HG03095 (cell line): ENCODE results near the gene NFIB.

Experiments used
- ATAC-seq: cut with Tn5 transposase; IDR thresholded peaks from one replicate; pipeline ENCODE4 v1.9.1; 2021; ENCODE audit warnings: moderate library complexity; ENCODE audit not compliant: unreplicated experiment

The NFIB gene

DNA sequence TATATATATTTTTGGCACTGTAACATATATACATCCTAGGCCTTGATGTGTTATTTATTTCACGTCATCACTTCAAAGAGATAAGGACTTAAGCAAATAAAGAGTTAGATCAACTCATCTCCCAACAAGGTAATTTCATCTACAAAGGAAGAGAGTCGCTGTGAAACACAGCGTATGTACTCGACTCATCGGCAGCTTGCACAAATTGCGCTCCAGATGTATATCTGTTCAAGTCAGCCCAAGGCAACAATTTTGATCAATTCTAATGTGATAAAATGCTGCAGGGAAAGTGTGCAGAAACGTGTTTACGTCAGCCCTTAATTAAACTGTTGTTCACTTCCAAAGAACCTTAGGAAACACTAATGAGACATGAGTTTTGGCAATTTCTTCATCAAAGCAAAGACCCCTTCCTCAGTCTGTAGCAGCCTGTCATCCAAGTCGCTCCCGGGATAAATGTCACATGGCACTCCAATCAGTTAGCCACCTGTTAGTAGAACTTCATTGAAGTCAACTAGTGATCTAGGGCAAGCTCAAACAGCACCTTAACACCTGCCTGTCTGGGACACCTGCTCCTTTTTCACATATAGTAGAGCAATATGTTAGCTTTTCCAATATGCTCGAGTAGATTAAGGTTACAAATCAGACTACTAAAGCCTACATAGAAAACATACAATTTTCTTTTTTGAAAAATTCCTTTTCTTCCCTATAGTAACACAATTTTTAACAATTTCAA lies 182.4 kb downstream of the NFIB start:
- no peak for ATAC-seq

DNA sequence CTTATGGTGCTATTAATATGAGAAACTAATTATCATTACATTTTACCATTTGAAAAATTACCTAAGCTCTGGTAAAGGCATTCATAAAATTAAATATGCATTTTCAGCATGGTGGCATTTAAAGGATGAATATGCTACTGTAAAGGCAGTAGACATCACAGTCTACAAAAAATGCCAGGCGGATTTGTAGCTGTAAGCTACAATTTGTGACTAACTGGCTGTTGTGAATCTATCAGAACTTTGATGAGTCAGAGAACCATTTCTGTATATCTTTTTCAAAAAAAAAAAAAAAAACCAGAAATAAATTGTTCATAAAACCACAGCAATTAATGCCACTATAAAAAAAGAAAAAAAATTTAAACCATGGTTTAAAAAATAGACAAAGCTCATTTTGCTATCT lies 186.3 kb downstream of the NFIB start:
- ATAC-seq = no peak

DNA sequence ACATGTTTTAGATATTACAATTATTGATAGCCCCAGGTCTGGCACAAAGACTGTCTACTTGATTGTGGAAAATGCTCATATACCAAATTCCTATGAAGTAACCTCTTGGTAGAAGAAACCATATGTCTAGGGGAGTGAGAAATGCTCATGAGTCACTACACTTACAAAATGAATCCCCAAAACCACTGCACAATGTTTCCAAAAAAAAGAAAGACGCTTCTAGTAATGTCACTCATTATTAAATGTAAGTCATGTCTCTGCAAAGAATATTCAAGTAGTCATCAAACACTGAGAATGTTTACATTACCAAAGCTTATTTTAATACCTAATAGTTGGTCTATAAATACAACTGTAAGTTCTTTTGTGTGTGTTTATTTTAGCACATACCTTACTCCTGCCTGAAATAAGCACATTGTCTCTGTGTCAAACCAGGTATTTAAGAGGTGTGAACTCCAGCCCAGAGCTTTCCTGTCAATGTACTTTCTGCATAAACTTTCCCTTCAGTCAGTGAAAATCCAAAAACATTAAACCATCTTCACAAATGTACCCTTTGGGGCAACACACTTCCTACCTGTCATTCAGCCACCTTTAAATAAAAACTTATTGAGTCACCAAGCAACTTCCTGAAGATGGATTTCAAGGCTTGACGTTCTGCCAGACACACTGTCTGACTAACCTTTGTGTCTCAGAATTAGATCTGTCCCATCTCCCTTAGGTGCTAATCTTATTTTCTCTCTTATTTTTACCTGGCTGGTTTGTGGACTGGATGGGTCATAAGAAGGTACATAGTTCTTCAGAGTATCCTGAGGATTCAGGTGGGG lies 194.0 kb downstream of the NFIB start:
- ATAC-seq = no peak

DNA sequence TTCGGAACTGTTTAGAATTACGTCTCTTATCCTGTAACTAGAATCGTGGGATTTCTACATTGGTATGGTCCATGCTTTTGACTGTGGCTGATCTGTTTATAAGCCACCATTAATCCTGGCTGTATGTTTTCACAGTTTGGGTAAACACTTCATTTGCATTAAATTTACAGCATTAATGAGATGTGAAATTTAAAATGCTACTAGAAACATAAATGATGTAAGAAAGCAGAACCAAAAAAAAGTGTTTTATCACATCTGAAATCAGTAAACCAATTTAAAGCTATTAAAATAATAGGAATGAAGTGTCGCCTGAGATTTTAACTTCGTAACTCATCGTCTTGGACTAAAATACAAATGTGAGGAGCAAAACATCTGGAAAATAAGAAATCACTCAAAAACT lies 201.7 kb downstream of the NFIB start:
- ATAC-seq = no peak

DNA sequence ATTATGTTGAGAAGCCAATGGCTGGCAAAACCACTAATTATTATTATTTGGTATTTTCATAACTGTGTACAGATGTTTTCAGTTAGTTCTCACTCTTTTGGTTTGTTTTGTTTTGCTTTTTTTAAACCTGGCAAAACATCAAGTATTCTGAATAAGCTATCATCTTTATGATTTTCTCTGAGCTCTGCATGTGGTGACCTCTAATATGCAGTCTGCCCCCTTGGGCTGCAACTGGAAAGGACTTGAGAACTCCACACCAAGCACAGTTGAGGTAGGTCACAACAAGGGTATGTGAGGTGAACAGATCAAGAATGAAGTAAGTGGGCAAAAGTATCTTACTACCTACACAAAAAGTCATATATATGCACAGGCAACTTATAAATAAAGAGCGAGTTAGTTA lies 202.2 kb downstream of the NFIB start:
- ATAC-seq = no peak

GRCh38 chr9:14107977-14108376 lies 206.0 kb downstream of the NFIB start:
- no peak for ATAC-seq

GRCh38 chr9:14107495-14107894 lies 206.4 kb downstream of the NFIB start:
- ATAC-seq = no peak

GRCh38 chr9:14106699-14107098 lies 207.2 kb downstream of the NFIB start:
- no peak for ATAC-seq

DNA sequence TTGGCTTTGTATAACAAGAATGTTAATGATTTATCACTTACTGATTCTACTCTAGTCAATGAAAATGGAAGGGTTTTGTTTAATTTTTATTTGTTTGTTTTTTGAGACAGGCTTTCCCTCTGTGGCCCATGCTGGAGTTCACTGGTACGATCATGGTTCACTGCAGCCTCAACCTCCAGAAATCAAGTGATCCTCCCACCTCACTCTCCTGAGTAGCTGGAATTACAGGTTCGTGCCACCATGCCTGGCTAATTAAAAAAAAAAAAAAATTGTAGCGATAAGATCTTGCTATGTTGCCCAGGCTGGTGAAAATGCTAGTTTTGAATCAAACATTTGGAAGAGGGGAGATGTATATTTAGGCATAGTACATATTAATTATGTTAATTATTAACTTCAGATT lies 209.4 kb downstream of the NFIB start:
- ATAC-seq = no peak

DNA sequence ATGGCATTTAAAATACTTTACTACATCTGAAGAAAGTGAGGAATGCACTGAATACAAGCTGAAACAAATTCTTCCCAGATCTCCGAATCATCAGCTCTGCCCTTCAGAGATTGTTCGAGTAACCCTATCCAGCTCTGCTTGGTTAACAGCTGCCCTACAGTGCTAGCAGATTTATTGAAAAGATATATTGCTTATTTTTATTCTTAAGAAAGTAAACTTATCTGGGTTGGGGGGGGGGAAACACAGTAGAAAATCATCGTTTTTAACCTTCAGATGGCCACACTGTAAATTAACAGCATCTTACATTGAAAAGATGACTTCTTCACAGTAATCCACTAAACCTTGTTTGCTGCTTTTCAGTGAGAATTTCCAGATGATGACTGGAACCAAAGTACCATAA lies 210.8 kb downstream of the NFIB start:
- ATAC-seq = no peak

- no peak for ATAC-seq
Observed at GRCh38 chr9:14099737-14100136, 214.2 kb downstream of the NFIB start.

- ATAC-seq = no peak
Observed at GRCh38 chr9:14098486-14099180, 215.3 kb downstream of the NFIB start.

GRCh38 chr9:14097666-14098415 lies 216.1 kb downstream of the NFIB start:
- no peak for ATAC-seq

GRCh38 chr9:14097215-14097614 lies 216.7 kb downstream of the NFIB start:
- no peak for ATAC-seq

DNA sequence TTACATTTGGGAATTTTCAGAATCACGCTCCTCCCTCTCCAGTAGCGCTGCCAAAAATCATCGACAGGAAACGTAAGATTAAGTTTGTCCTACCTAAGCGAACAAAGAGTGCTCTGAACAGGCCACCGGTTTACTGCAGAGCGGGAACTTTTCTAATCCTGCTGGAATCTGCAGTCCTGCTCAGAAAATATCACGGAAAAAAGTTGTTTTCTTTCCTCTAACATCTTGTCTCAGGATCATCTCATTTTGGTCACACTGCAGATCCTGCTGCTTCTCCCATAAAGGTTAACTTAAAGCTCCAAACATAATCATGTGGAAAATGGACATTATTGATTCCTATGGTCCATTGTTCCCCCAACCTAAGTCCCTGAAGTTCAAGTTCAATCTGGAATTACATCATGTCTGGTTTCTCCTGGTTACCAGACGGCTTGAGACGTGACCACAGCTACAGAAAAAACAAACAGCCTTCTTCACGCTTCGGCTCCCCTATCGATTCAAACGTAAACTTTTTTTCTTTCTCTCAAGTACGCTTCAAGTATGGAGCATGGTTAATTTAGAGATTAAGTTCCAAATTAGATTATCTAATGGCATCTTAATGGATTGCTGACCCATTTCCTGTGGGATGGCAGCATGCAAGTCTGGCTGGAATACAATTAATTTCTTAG lies 217.6 kb downstream of the NFIB start:
- ATAC-seq = no peak

GRCh38 chr9:14095277-14095676 lies 218.7 kb downstream of the NFIB start:
- no peak for ATAC-seq

DNA sequence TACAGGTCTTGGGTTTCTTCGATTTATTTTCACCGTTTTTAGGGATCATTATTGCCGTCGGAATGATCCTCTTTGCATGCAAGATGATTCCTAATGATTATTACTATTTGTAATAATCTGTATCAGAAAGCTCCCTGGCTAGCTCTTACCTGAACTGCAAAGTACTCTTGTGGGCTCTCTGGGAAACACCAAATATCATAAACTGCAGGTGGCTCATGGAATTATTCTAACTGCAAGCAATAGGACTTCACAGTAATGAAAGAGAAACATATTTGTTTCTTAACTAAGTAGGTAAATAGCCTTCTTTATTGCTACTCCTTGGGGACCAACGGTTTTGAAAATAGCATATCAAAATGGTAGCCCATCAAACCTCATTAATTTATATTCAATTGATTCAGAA lies 219.4 kb downstream of the NFIB start:
- ATAC-seq = no peak

- ATAC-seq = no peak
Observed at GRCh38 chr9:14092344-14092743, 221.6 kb downstream of the NFIB start.

DNA sequence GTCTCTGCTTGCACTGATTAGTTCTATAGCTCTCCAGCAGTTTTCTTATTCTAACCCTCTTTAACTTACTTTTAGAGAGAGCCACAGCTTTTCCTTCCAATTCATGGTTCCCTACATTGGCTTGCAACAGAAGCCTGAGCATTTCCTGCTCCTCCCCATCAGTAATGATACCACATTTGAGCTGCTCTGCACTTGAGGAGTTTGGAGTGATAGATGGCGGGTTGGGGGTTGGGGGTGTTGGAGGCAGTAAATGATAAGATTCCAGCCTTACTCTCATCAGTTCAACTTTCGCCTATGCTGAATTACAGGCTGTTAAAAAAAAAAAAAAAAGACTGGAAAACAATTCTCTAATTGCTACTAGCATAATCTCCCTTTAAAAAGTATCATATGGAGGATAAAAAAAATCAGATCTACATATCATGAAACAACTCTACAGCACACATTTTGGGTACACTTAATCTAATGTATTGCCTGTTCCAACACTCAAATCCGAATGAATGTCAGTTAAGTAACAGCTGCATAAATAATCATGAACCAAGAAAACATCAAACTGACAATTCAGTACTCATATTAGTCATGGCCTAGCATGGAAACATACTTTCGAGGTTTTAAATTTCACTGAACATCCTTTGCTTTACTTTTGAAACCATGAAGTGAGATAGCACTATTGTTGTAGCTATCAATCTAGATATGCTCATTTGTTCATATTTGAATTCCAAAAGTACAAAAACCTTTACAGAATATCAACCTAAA lies 224.7 kb downstream of the NFIB start:
- ATAC-seq = no peak

DNA sequence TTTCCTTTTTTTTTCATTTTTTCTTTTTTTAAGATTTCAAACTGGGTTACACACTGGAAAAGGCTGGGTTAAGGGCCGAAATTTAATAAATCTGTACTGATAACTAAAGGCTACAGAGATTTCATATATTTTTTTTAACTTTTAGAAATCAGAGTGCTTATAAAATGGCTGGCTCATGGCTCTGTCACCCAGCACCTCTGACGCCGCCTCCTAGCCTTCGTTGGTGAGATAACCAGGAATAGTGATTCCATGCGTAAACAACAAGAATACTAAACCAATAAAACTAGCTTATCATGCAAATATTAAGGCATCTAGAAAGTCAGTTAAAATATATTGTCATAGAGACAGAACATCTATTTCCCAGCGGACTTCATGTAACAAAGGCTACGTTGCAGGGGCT lies 226.4 kb downstream of the NFIB start:
- ATAC-seq = no peak
